Measurements from ENCODE around the gene SOWAHA.

The SOWAHA gene

DNA sequence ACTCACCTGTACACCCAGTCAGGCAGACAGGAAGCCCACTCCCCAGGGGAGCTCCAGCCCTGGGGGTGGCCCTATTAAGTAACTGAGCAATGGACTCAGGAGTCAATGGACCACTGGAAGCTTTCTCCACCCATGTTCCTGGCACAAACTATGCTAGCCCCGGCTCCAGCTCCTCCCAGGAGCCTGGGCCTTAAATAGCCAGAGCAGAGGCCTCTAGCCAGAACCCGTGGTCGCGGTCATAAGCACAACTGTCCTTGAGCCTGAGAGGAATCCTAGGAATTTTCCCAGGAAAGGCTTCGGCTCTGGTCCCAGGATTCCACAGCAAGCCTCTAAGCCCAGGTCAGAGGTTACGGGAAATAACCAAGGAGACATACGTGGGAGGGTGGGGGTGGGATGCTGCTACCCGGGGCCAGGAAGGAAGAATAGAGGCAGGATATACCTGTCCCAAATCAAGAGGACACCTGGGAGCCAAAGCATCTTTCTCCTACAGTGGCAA lies 41.6 kb upstream of the SOWAHA start:
- Histone ChIP-seq H3K4me3 (ENCODE audit: low read depth in 1 of 5, low read length in 5 of 5) (no peak overlapping the region), H3K27me3 (ENCODE audit: control insufficient read depth in 5 of 5, insufficient read depth in 4 of 5, low read length in 5 of 5) (no peaks in the 10 kb centered on the region), H3K27ac (ENCODE audit: low read depth, low read length) (no peak overlapping the region), H3K4me1 (ENCODE audit: control insufficient read depth in 5 of 5, insufficient read depth in 5 of 5, low read length in 5 of 5) (peaks cover 8 to 77% (median 71%) of the 10 kb centered on the region in 5 donors), H3K36me3 (ENCODE audit: control insufficient read depth in 5 of 5, insufficient read depth in 5 of 5, low read length in 5 of 5) (no peaks in the 10 kb centered on the region), H3K9me3 (ENCODE audit: control insufficient read depth in 5 of 5, low read length in 5 of 5) (no peaks in the 10 kb centered on the region), H3K9ac (ENCODE audit: low read length in 5 of 5) (no peak overlapping the region)

DNA sequence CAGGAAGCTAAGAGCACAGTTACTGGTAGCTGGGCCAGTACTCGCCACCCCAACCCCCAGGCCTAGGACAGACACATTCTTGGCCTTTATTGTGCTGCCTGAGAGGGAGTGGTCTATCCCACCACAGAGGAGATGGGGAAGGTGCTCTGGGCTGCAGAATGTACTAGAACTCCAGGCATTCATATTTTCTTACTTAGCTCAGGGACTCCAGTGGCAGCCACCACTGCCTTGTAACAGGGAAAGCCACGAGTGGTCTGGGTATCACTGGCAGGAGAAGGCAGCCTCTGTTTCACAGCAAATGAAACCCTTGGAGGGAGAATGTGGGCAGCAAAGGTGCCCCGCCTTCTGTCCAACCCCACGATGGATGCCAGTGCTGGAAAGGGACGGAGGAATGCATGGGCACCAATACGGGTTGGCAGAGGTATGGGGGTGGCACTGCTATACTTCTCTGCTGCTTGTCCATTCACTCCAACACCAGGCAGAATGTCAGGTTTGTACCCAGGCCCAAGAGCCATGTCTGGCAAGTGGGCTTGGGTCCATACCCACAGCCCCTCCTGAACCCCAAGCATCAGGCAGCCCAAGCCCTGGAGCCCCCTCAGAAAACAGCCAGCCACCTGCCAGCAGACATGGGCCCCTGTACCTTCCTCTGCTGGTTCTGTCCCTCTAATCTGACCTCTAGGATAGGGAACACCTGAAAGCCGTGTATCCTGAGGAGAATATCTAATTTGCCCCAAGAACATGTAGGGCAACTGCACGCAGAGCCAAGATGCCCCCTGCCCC lies 40.6 kb upstream of the SOWAHA start:
- H3K27me3 ChIP-seq (ENCODE audit: control insufficient read depth in 5 of 5, insufficient read depth in 4 of 5, low read length in 5 of 5) = no peaks in the 10 kb centered on the region
- no peaks in the 10 kb centered on the region for H3K36me3 ChIP-seq (ENCODE audit: control insufficient read depth in 5 of 5, insufficient read depth in 5 of 5, low read length in 5 of 5)
- H3K9me3 ChIP-seq (ENCODE audit: control insufficient read depth in 5 of 5, low read length in 5 of 5) = no peaks in the 10 kb centered on the region
- H3K4me3 ChIP-seq (ENCODE audit: low read depth in 1 of 5, low read length in 5 of 5) = no peak overlapping the region
- no peak overlapping the region for H3K27ac ChIP-seq (ENCODE audit: low read depth, low read length)
- H3K9ac ChIP-seq (ENCODE audit: low read length in 5 of 5) = no peak overlapping the region
- H3K4me1 ChIP-seq (ENCODE audit: control insufficient read depth in 5 of 5, insufficient read depth in 5 of 5, low read length in 5 of 5) = peaks cover 8 to 73% (median 67%) of the 10 kb centered on the region in 5 donors

DNA sequence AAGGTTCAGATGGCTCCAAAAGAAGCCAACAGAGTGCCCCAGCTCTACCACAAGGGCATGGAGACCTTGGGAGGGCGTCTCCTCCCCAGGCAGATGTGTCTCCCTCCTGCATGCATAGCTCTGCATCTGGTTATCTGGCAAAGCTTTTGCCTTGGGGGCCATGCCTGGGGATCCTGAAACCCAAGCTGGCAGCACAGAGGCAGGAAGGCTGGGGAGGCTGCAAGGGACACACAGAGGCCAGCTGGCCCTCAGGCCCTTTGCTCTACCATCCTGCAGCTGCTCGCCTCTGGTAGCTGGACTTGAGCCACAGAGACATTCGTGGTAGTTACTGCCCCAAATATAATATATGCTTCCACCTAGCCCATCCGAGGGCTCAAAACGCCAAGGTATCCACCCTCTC lies 40.0 kb upstream of the SOWAHA start:
- Histone ChIP-seq H3K36me3 (ENCODE audit: control insufficient read depth in 5 of 5, insufficient read depth in 5 of 5, low read length in 5 of 5) (no peaks in the 10 kb centered on the region), H3K27me3 (ENCODE audit: control insufficient read depth in 5 of 5, insufficient read depth in 4 of 5, low read length in 5 of 5) (no peaks in the 10 kb centered on the region), H3K27ac (ENCODE audit: low read depth, low read length) (no peak overlapping the region), H3K9ac (ENCODE audit: low read length in 5 of 5) (no peak overlapping the region), H3K4me3 (ENCODE audit: low read depth in 1 of 5, low read length in 5 of 5) (no peak overlapping the region), H3K4me1 (ENCODE audit: control insufficient read depth in 5 of 5, insufficient read depth in 5 of 5, low read length in 5 of 5) (peaks cover 6 to 73% (median 67%) of the 10 kb centered on the region in 5 donors), H3K9me3 (ENCODE audit: control insufficient read depth in 5 of 5, low read length in 5 of 5) (no peaks in the 10 kb centered on the region)

DNA sequence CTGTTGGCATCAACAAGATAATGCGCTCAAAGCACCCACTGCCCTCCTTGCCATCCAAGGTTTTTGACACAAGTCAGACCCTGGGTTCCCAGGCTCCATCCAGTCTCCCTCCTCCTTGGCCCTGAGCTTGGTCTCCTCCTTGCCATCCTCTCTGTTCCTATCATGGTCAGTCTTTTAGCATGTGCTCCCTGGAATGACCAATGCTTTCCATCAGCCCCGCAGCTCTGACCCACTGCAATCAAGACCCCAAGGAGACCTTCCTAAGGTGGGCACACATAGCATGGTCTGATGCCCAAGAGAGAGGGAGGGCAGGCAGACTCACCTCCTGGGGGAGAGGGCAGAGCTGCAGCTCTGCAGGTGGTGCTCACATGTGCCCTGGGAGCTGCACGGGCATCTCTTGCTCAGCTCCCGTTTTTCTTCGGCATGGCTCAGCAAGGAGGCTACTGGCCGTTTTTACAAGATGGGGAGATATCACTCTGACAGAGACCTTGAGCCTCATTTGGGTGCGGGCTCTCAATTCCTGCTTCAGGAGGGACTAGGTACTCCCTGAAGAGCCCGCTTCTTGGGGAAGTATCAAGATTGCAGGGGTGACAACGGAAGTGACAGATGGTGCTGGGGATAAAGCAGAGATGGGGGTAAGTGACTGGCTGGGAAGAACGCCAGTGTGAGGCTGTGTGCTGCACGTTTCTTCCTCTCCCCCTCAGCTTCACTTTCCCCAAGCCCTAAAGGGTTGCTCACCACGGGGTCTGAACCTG lies 39.3 kb upstream of the SOWAHA start:
- Histone ChIP-seq H3K4me1 (ENCODE audit: control insufficient read depth in 5 of 5, insufficient read depth in 5 of 5, low read length in 5 of 5) (peaks cover 6 to 70% (median 64%) of the 10 kb centered on the region in 5 donors), H3K27ac (ENCODE audit: low read depth, low read length) (no peak overlapping the region), H3K9ac (ENCODE audit: low read length in 5 of 5) (no peak overlapping the region)

DNA sequence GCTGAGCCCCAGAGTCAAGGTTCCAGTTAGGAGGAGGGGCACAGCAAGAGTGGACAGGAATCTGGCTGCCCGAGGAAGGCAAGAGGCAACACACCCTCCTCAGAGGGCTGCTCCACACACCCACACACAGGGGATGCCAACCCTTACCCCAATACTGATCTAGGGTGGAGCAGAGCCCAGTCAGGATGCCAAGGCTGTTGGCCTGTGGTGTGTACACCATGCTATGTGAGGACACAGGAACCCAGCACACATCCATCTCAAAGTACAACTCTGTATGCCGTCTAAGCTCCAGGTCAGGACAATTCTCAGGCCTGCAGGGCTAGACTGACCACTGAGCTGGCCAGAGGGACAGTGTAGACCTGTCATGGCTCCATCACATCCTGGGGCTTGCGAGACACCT lies 38.7 kb upstream of the SOWAHA start:
- Histone ChIP-seq H3K36me3 (ENCODE audit: control insufficient read depth in 5 of 5, insufficient read depth in 5 of 5, low read length in 5 of 5) (no peaks in the 10 kb centered on the region), H3K4me1 (ENCODE audit: control insufficient read depth in 5 of 5, insufficient read depth in 5 of 5, low read length in 5 of 5) (peaks cover 6 to 70% (median 64%) of the 10 kb centered on the region in 5 donors), H3K9ac (ENCODE audit: low read length in 5 of 5) (peak overlapping the region in 1 of 5 donors; percentile 17), H3K9me3 (ENCODE audit: control insufficient read depth in 5 of 5, low read length in 5 of 5) (no peaks in the 10 kb centered on the region), H3K27me3 (ENCODE audit: control insufficient read depth in 5 of 5, insufficient read depth in 4 of 5, low read length in 5 of 5) (no peaks in the 10 kb centered on the region), H3K4me3 (ENCODE audit: low read depth in 1 of 5, low read length in 5 of 5) (peak overlapping the region in 1 of 5 donors; percentile 31), H3K27ac (ENCODE audit: low read depth, low read length) (no peak overlapping the region)

More for the DNA sequence above, 39.3 kb upstream of the SOWAHA start:
- no peaks in the 10 kb centered on the region for H3K36me3 ChIP-seq (ENCODE audit: control insufficient read depth in 5 of 5, insufficient read depth in 5 of 5, low read length in 5 of 5)
- H3K9me3 ChIP-seq (ENCODE audit: control insufficient read depth in 5 of 5, low read length in 5 of 5) = no peaks in the 10 kb centered on the region
- H3K4me3 ChIP-seq (ENCODE audit: low read depth in 1 of 5, low read length in 5 of 5) = no peak overlapping the region
- H3K27me3 ChIP-seq (ENCODE audit: control insufficient read depth in 5 of 5, insufficient read depth in 4 of 5, low read length in 5 of 5) = no peaks in the 10 kb centered on the region

DNA sequence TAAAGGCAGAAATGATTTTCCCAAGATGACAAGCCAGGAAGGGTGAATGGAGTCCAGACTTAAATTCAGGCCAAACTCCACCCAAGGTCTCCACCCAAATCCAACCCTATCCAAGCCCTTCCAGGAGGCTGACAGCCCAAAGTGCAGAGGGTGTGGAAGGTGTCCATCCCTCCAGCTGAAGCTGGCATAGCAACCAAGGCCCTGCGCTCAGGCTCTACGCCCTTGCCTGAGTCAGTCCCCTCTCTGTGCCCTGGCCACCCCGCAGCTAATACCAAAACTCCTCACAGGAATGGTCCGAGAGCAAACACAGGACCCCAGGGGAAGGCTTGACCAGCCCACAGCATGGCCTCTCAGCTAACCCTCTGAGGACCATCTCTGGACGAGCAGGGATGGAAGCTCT lies 38.2 kb upstream of the SOWAHA start:
- peak overlapping the region in 1 of 5 donors; percentile 2 for H3K4me3 ChIP-seq (ENCODE audit: low read depth in 1 of 5, low read length in 5 of 5)
- H3K27ac ChIP-seq (ENCODE audit: low read depth, low read length) = peak overlapping the region; percentile 62
- peak overlapping the region in 1 of 5 donors; percentile 71 for H3K9ac ChIP-seq (ENCODE audit: low read length in 5 of 5)
- H3K36me3 ChIP-seq (ENCODE audit: control insufficient read depth in 5 of 5, insufficient read depth in 5 of 5, low read length in 5 of 5) = no peaks in the 10 kb centered on the region
- no peaks in the 10 kb centered on the region for H3K27me3 ChIP-seq (ENCODE audit: control insufficient read depth in 5 of 5, insufficient read depth in 4 of 5, low read length in 5 of 5)
- no peaks in the 10 kb centered on the region for H3K9me3 ChIP-seq (ENCODE audit: control insufficient read depth in 5 of 5, low read length in 5 of 5)
- H3K4me1 ChIP-seq (ENCODE audit: control insufficient read depth in 5 of 5, insufficient read depth in 5 of 5, low read length in 5 of 5) = peaks cover 6 to 70% (median 64%) of the 10 kb centered on the region in 5 donors

DNA sequence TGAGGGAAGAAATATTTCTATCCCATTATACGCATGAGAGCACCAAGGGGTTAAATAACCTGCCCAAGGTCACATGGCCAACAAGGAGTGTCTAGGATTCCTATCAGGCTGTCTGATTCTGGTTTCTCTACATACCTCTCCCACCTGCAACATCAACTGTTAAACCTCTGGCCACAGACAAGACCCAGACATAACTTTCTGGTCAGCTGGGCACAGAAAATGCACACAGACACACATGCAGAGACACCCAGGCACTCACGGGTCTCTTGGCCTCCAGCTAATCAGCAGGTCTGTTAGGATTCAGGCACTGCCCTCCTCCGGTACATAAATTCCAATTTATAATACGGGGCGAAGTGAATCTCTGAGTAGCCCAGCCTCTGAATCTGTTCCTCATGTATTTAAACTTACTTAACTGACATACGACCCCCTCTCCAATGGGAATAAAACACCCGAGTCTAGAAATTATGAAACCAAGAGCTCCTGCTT lies 37.6 kb upstream of the SOWAHA start:
- Histone ChIP-seq H3K4me3 (ENCODE audit: low read depth in 1 of 5, low read length in 5 of 5) (peak overlapping the region in 2 of 5 donors; percentile 8 to 86), H3K9me3 (ENCODE audit: control insufficient read depth in 5 of 5, low read length in 5 of 5) (no peaks in the 10 kb centered on the region), H3K9ac (ENCODE audit: low read length in 5 of 5) (peak overlapping the region in 4 of 5 donors; percentile 1 to 71 (median 35)), H3K27ac (ENCODE audit: low read depth, low read length) (peak overlapping the region; percentile 62), H3K4me1 (ENCODE audit: control insufficient read depth in 5 of 5, insufficient read depth in 5 of 5, low read length in 5 of 5) (peaks cover 6 to 70% (median 64%) of the 10 kb centered on the region in 5 donors), H3K27me3 (ENCODE audit: control insufficient read depth in 5 of 5, insufficient read depth in 4 of 5, low read length in 5 of 5) (no peaks in the 10 kb centered on the region), H3K36me3 (ENCODE audit: control insufficient read depth in 5 of 5, insufficient read depth in 5 of 5, low read length in 5 of 5) (no peaks in the 10 kb centered on the region)

DNA sequence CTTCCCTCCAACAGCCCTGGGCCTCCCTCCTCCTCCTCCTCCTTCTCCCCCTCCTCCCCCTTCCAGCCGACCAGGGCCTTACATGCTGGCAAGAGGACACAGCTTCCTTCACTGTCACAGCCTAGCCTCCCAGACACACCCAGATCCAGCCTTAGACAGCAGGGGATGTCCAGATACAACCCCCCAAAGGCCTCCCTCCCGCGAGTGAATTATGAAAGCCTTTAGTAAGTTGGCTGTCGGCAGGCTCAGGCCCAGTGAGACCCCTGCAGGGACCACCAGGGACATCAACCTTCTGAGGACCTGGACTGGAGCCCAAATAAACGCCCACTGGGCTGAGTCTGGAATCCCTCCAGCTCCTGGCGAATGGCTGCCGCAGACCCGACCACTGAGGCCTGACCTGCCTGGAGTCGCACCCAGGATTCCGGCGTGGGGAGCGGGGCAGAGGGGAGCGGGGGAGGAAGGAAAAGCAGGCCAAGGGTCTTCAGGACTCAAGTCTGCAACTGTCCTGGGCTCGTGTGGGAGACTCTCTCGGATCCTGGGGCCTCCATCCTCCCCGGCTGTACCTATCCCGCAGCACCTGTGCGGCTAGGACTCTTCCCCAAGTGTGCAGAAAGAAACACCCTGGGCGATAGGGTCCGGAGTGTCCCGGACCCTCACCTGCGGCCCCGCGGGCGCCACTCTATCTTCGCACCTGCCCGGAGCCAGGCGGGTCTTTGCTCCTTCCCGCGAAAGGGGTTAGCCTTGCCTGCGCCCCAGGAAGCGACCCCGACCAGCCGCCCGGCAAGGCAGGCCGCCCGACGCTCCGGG lies 36.8 kb upstream of the SOWAHA start:
- Histone ChIP-seq H3K9ac (ENCODE audit: low read length in 5 of 5) (peak overlapping the region in 4 of 5 donors; percentile 68 to 84 (median 74)), H3K27ac (ENCODE audit: low read depth, low read length) (peak overlapping the region; percentile 62), H3K4me3 (ENCODE audit: low read depth in 1 of 5, low read length in 5 of 5) (peak overlapping the region; percentile 46 to 95 (median 86)), H3K27me3 (ENCODE audit: control insufficient read depth in 5 of 5, insufficient read depth in 4 of 5, low read length in 5 of 5) (no peaks in the 10 kb centered on the region), H3K36me3 (ENCODE audit: control insufficient read depth in 5 of 5, insufficient read depth in 5 of 5, low read length in 5 of 5) (no peaks in the 10 kb centered on the region), H3K9me3 (ENCODE audit: control insufficient read depth in 5 of 5, low read length in 5 of 5) (no peaks in the 10 kb centered on the region), H3K4me1 (ENCODE audit: control insufficient read depth in 5 of 5, insufficient read depth in 5 of 5, low read length in 5 of 5) (peaks cover 6 to 62% (median 58%) of the 10 kb centered on the region in 5 donors)

DNA sequence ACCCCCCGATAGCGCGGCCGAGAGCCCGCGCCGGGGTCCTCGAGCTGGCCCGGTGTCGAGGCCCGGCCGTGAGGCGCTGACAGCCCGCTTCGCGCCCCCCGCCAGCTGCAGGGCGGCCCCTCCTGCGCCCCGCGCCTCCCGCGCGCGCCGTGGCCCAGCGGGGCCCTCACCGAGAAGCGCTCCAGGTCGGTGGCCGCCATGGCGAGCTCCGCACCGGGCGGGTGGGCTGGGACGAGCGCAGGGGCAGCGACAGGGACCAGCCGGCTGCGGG lies 36.2 kb upstream of the SOWAHA start:
- Histone ChIP-seq H3K4me3 (ENCODE audit: low read depth in 1 of 5, low read length in 5 of 5) (peak overlapping the region in 4 of 5 donors; percentile 81 to 95 (median 87)), H3K4me1 (ENCODE audit: control insufficient read depth in 5 of 5, insufficient read depth in 5 of 5, low read length in 5 of 5) (peaks cover 6 to 57% (median 53%) of the 10 kb centered on the region in 5 donors), H3K9me3 (ENCODE audit: control insufficient read depth in 5 of 5, low read length in 5 of 5) (no peaks in the 10 kb centered on the region), H3K27ac (ENCODE audit: low read depth, low read length) (peak overlapping the region; percentile 62), H3K27me3 (ENCODE audit: control insufficient read depth in 5 of 5, insufficient read depth in 4 of 5, low read length in 5 of 5) (no peaks in the 10 kb centered on the region), H3K9ac (ENCODE audit: low read length in 5 of 5) (peak overlapping the region in 4 of 5 donors; percentile 68 to 84 (median 74)), H3K36me3 (ENCODE audit: control insufficient read depth in 5 of 5, insufficient read depth in 5 of 5, low read length in 5 of 5) (no peaks in the 10 kb centered on the region)
